GM10847 (cell line): ENCODE results near the gene CACTIN.

Experiments
- POLR2A ChIP-seq: IDR thresholded peaks from 2 replicates; pipeline ENCODE4 v1.6.1; 2011; ENCODE audit not compliant: insufficient read length; ENCODE audit errors: extremely low read depth

CACTIN gene

GRCh38 chr19:3642987-3643673 is 16.5 kb upstream of the CACTIN start:
- no peak for TF ChIP-seq POLR2A

GRCh38 chr19:3642296-3642695 is 15.7 kb upstream of the CACTIN start:
- no peak for TF ChIP-seq POLR2A

- no peak for TF ChIP-seq POLR2A
Observed at GRCh38 chr19:3641515-3642269, 15.1 kb upstream of the CACTIN start.

- no peak for TF ChIP-seq POLR2A
Observed at GRCh38 chr19:3639479-3639878, 12.9 kb upstream of the CACTIN start.

- TF ChIP-seq POLR2A = no peak
Observed at GRCh38 chr19:3638208-3639193, 11.9 kb upstream of the CACTIN start.

GRCh38 chr19:3637621-3638020 is 11.0 kb upstream of the CACTIN start:
- no peak for TF ChIP-seq POLR2A

- TF ChIP-seq POLR2A = no peak
Observed at GRCh38 chr19:3636962-3637361, 10.4 kb upstream of the CACTIN start.

- no peak for TF ChIP-seq POLR2A
Observed at GRCh38 chr19:3636506-3636905, 9.9 kb upstream of the CACTIN start.

- no peak for TF ChIP-seq POLR2A
Observed at GRCh38 chr19:3634496-3635045, 8.0 kb upstream of the CACTIN start.

GRCh38 chr19:3633559-3633988 is 7.0 kb upstream of the CACTIN start:
- TF ChIP-seq POLR2A = no peak

GRCh38 chr19:3632739-3633558 is 6.4 kb upstream of the CACTIN start:
- no peak for TF ChIP-seq POLR2A

- TF ChIP-seq POLR2A = no peak
Observed at GRCh38 chr19:3632098-3632497, 5.5 kb upstream of the CACTIN start.

GRCh38 chr19:3631053-3631861 is 4.7 kb upstream of the CACTIN start:
- no peak for TF ChIP-seq POLR2A

- no peak for TF ChIP-seq POLR2A
Observed at GRCh38 chr19:3627351-3627723, 747 bp upstream of the CACTIN start.
